ENCODE measurements around the gene PIK3CD.
"Not testable (repeated sequence)": the region's sequence is repeated elsewhere in the genome, so short reads cannot be mapped to it uniquely, and the experiment has no call there.

The PIK3CD gene

GRCh38 chr1:9689971-9690381 is 38.4 kb downstream of the PIK3CD start:
- no peak for DNase-seq

GRCh38 chr1:9690440-9691107 is 39.0 kb downstream of the PIK3CD start:
- DNase-seq: no peak

GRCh38 chr1:9691108-9691445 is 39.5 kb downstream of the PIK3CD start:
- no peak for DNase-seq

GRCh38 chr1:9691691-9692090 is 40.2 kb downstream of the PIK3CD start:
- no peak for DNase-seq

GRCh38 chr1:9696793-9697192 is 45.3 kb downstream of the PIK3CD start:
- DNase-seq: no peak

GRCh38 chr1:9699361-9699760 is 47.8 kb downstream of the PIK3CD start:
- no peak for DNase-seq

GRCh38 chr1:9700340-9700739 is 48.8 kb downstream of the PIK3CD start:
- DNase-seq: no peak

GRCh38 chr1:9701665-9702064 is 50.1 kb downstream of the PIK3CD start:
- DNase-seq: no peak

- DNase-seq: no peak
These were observed 51.6 kb downstream of the PIK3CD start for GRCh38 chr1:9703165-9703509.

- no peak for DNase-seq
These were observed 52.1 kb downstream of the PIK3CD start for GRCh38 chr1:9703681-9704080.

GRCh38 chr1:9705337-9706093 is 54.0 kb downstream of the PIK3CD start:
- DNase-seq: no peak

- DNase-seq: no peak
These were observed 54.6 kb downstream of the PIK3CD start for GRCh38 chr1:9706178-9706577.

- no peak for DNase-seq
These were observed 58.5 kb downstream of the PIK3CD start for GRCh38 chr1:9710037-9710436.

GRCh38 chr1:9711466-9712020 is 60.0 kb downstream of the PIK3CD start:
- no peak for DNase-seq

- not testable (repeated sequence) for DNase-seq
These were observed 61.2 kb downstream of the PIK3CD start for GRCh38 chr1:9712767-9713166.

GRCh38 chr1:9714257-9714718 is 62.8 kb downstream of the PIK3CD start:
- DNase-seq: no peak

GRCh38 chr1:9715536-9716226 is 64.2 kb downstream of the PIK3CD start:
- no peak for DNase-seq

- DNase-seq: no peak
These were observed 65.1 kb downstream of the PIK3CD start for GRCh38 chr1:9716404-9717192.

GRCh38 chr1:9717193-9718005 is 65.9 kb downstream of the PIK3CD start:
- peak; percentile 41 to 89 (median 76) for DNase-seq

GRCh38 chr1:9718006-9718680 is 66.6 kb downstream of the PIK3CD start:
- no peak for DNase-seq

GRCh38 chr1:9719978-9720722 is 68.6 kb downstream of the PIK3CD start:
- no peak for DNase-seq
